H1 (cell line): ENCODE results near the gene AK2. TPM values are rescaled to one million over a fixed set of nuclear protein-coding genes. Genes with fewer than 3 reads are reported as not detected.

ENCODE experiments used
- CTCF ChIA-PET: fragments of 300-600 bp; sonication (Branson Sonifier 250); formaldehyde crosslinking; loops from one replicate; lab custom pipeline; 2021; ENCODE audit not compliant: partially characterized antibody; lab: Charles Lee
- POLR2A ChIA-PET: fragments of 300-600 bp; sonication (Branson Sonifier 250); formaldehyde crosslinking; loops from one replicate; lab custom pipeline; 2021; ENCODE audit warnings: inconsistent platforms; ENCODE audit not compliant: partially characterized antibody; lab: Charles Lee
- DNase-seq, 2 experiments: peaks; one replicate each; pipeline versions ENCODE4 v3.0.0 to v3.0.0-alpha.2; 2010 to 2022; ENCODE audit warnings: low spot score in 2 of 2, low read depth in 1 of 2, mixed read lengths in 1 of 2
- FAIRE-seq: peaks from 2 replicates; lab custom pipeline; 2011; peaks lifted over from hg19 to GRCh38; lab: Jason Lieb, UNC
- H2AFZ ChIP-seq: 2 replicates; pipeline ENCODE4 v1.8.1; 2012; ENCODE audit warnings: low read length, inconsistent platforms
- H2AK5ac ChIP-seq: 2 replicates; pipeline ENCODE4 v1.6.1; 2013; ENCODE audit warnings: low read depth, low read length
- H2BK120ac ChIP-seq: replicated peaks from 2 replicates; pipeline ENCODE3; 2013; ENCODE audit warnings: low read depth, low read length, inconsistent platforms
- H2BK12ac ChIP-seq: 2 replicates; pipeline ENCODE4 v1.6.1; 2013; ENCODE audit warnings: low read depth, low read length
- H2BK15ac ChIP-seq: 2 replicates; pipeline ENCODE4 v1.6.1; 2013; ENCODE audit warnings: low read length
- H2BK20ac ChIP-seq: 2 replicates; pipeline ENCODE4 v1.6.1; 2013; ENCODE audit warnings: low read length
- H2BK5ac ChIP-seq: 2 replicates; pipeline ENCODE4 v1.6.1; 2013; ENCODE audit warnings: low read depth, low read length
- H3K14ac ChIP-seq: 2 replicates; pipeline ENCODE4 v1.6.1; 2013; ENCODE audit warnings: inconsistent platforms; ENCODE audit not compliant: insufficient read length
- H3K18ac ChIP-seq: 2 replicates; pipeline ENCODE4 v1.6.1; 2013; ENCODE audit warnings: low read length; ENCODE audit errors: extremely low read depth
- H3K23ac ChIP-seq: 2 replicates; pipeline ENCODE4 v1.6.1; 2013; ENCODE audit warnings: inconsistent platforms; ENCODE audit not compliant: insufficient read length
- H3K23me2 ChIP-seq: 2 replicates; pipeline ENCODE4 v1.6.1; 2013; ENCODE audit warnings: low read depth, low read length
- H3K27ac ChIP-seq: 2 replicates; pipeline ENCODE4 v1.6.1; 2011; ENCODE audit warnings: low read depth, low read length, inconsistent platforms
- H3K27me3 ChIP-seq, 4 experiments: replicated peaks in 1 of 4; 1 replicate in 1 of 4; 2 replicates in 3 of 4; pipeline versions ENCODE4 v1.6.1 to v1.8.1; 2011 to 2013; ENCODE audit warnings: low read length in 3 of 4, mild to moderate bottlenecking in 3 of 4, inconsistent platforms in 2 of 4, mixed read lengths in 2 of 4, moderate library complexity in 1 of 4; ENCODE audit not compliant: control insufficient read depth in 3 of 4, insufficient read depth in 3 of 4; ENCODE audit errors: extremely low read depth in 1 of 4
- H3K36me3 ChIP-seq, 4 experiments: 2 replicates each; pipeline versions ENCODE4 v1.6.1 to v1.8.1; 2011 to 2013; ENCODE audit warnings: mild to moderate bottlenecking in 4 of 4, low read length in 3 of 4, moderate library complexity in 2 of 4, control low read depth in 1 of 4, inconsistent platforms in 1 of 4; ENCODE audit not compliant: insufficient read depth in 4 of 4, control insufficient read depth in 2 of 4
- H3K4ac ChIP-seq: replicated peaks from 2 replicates; pipeline ENCODE3; 2013; ENCODE audit warnings: low read length, low read depth, mixed read lengths, inconsistent platforms; ENCODE audit not compliant: insufficient read length
- H3K4me1 ChIP-seq, 4 experiments: replicated peaks in 1 of 4; 1 replicate in 1 of 4; 2 replicates in 3 of 4; pipeline versions ENCODE4 v1.6.1 to v1.8.1; 2011 to 2013; ENCODE audit warnings: low read length in 3 of 4, inconsistent platforms in 2 of 4, mixed read lengths in 1 of 4; ENCODE audit not compliant: insufficient read depth in 4 of 4, control insufficient read depth in 3 of 4
- H3K4me2 ChIP-seq, 2 experiments: 2 replicates each; pipeline versions ENCODE4 v1.6.1 to v1.8.1; 2011 to 2013; ENCODE audit warnings: low read depth in 2 of 2, low read length in 2 of 2, control low read depth in 1 of 2, inconsistent platforms in 1 of 2, mild to moderate bottlenecking in 1 of 2; ENCODE audit not compliant: insufficient read depth in 1 of 2
- H3K4me3 ChIP-seq, 4 experiments: fragments of 200-600, 300-600 bp in 1 of 4; sonication (generic), shearing (Covaris generic), sonication (Bioruptor Twin) in 1 of 4; 2 replicates each; pipeline versions ENCODE4 v1.5.1 to v1.8.1; 2011 to 2016; ENCODE audit warnings: low read length in 4 of 4, low read depth in 3 of 4, control low read depth in 2 of 4, inconsistent platforms in 2 of 4, mild to moderate bottlenecking in 2 of 4, mixed read lengths in 1 of 4, moderate library complexity in 1 of 4; ENCODE audit not compliant: insufficient read depth in 2 of 4; ENCODE audit errors: extremely low read depth in 1 of 4
- H3K56ac ChIP-seq: replicated peaks from 2 replicates; pipeline ENCODE3; 2013; ENCODE audit warnings: low read depth, mild to moderate bottlenecking, mixed read lengths, low read length, inconsistent platforms; ENCODE audit not compliant: insufficient read length
- H3K79me1 ChIP-seq: 2 replicates; pipeline ENCODE4 v1.6.1; 2013; ENCODE audit warnings: low read depth, low read length, control low read depth
- H3K79me2 ChIP-seq, 2 experiments: 2 replicates each; pipeline versions ENCODE4 v1.6.1 to v1.8.1; 2012 to 2013; ENCODE audit warnings: low read length in 2 of 2, mild to moderate bottlenecking in 2 of 2, inconsistent platforms in 1 of 2; ENCODE audit not compliant: insufficient read depth in 2 of 2, control insufficient read depth in 1 of 2
- H3K9ac ChIP-seq, 4 experiments: replicated peaks in 1 of 4; 1 replicate in 1 of 4; 2 replicates in 3 of 4; pipeline versions ENCODE4 v1.6.1 to v1.8.1; 2011 to 2013; ENCODE audit warnings: low read depth in 3 of 4, low read length in 3 of 4, control low read depth in 2 of 4, mild to moderate bottlenecking in 2 of 4, moderate library complexity in 2 of 4, inconsistent platforms in 1 of 4; ENCODE audit errors: extremely low read depth in 1 of 4
- H3K9me3 ChIP-seq, 2 experiments: 2 replicates each; pipeline versions ENCODE4 v1.6.1 to v1.8.1; 2012 to 2013; ENCODE audit warnings: mild to moderate bottlenecking in 2 of 2, moderate library complexity in 2 of 2, control low read depth in 1 of 2, inconsistent platforms in 1 of 2, low read depth in 1 of 2, low read length in 1 of 2, mixed read lengths in 1 of 2; ENCODE audit not compliant: insufficient read depth in 2 of 2
- H4K20me1 ChIP-seq, 2 experiments: replicated peaks in 1 of 2; 2 replicates each; pipeline versions ENCODE3 to v1.8.1; 2011 to 2013; ENCODE audit warnings: inconsistent platforms in 2 of 2, low read length in 2 of 2, mild to moderate bottlenecking in 1 of 2; ENCODE audit not compliant: insufficient read depth in 2 of 2, control insufficient read depth in 1 of 2
- H4K5ac ChIP-seq: 2 replicates; pipeline ENCODE4 v1.6.1; 2013; ENCODE audit warnings: low read length, low read depth, mixed read lengths, inconsistent platforms; ENCODE audit not compliant: insufficient read length
- H4K8ac ChIP-seq: 2 replicates; pipeline ENCODE4 v1.8.0; 2013; ENCODE audit warnings: mild to moderate bottlenecking, moderate library complexity, low read length, inconsistent platforms; ENCODE audit not compliant: insufficient read depth; ENCODE audit errors: extremely low read depth
- H4K91ac ChIP-seq: replicated peaks from 2 replicates; pipeline ENCODE3; 2013; ENCODE audit warnings: low read length, mixed read lengths, inconsistent platforms; ENCODE audit not compliant: insufficient read length
- HDAC2 ChIP-seq, 2 experiments: fragments of 300-600 bp in 1 of 2; sonication (generic) in 1 of 2; IDR thresholded peaks; 2 replicates each; pipeline ENCODE4 v1.6.1; 2011 to 2012; ENCODE audit warnings: low read depth in 2 of 2, low read length in 2 of 2, mild to moderate bottlenecking in 2 of 2, moderate library complexity in 2 of 2, borderline replicate concordance in 1 of 2, inconsistent platforms in 1 of 2
- TCF12 ChIP-seq: IDR thresholded peaks from 2 replicates; pipeline ENCODE4 v1.6.1; 2011; ENCODE audit warnings: low read depth, mild to moderate bottlenecking, low read length
- WGBS, 2 experiments: shearing (Covaris generic) in 1 of 2; methylation state at CpG; one replicate each; pipeline versions ENCODE4 v1.1.6 to v1.1.7; 2013 to 2015; ENCODE audit warnings: low lambda C conversion rate in 2 of 2, mixed read lengths in 2 of 2, inconsistent platforms in 1 of 2, low coverage in 1 of 2, missing lambda C conversion rate in 1 of 2; ENCODE audit not compliant: insufficient replicate concordance in 2 of 2, insufficient coverage in 1 of 2, insufficient read length in 1 of 2; ENCODE audit errors: extremely low coverage in 1 of 2, missing lambda C conversion rate in 1 of 2; 5-methylcytosine and 5-hydroxymethylcytosine counted together
- polyA plus RNA-seq, 7 experiments: library from polyadenylated mRNA; depleted of rRNA in 3 of 7; stranded (reverse) in 5 of 7; unstranded in 2 of 7; fragments of >200 nt in 5 of 7; fragments of 200-250 nt in 2 of 7; gene quantifications; 1 replicate in 5 of 7; 2 replicates in 1 of 7; 4 replicates in 1 of 7; pipeline versions ENCODE4 v1.2.1 to v1.2.3, GENCODE V29; 2011 to 2013; ENCODE audit warnings: missing spikeins in 2 of 7, mixed read lengths in 2 of 7
- total RNA-seq: library from RNA; stranded (reverse); fragmentation: NEBNext Ultra II Directional; extraction: Animal tissue kit (Norgen Biotek cat#: 25700); gene quantifications from 2 replicates; pipeline ENCODE4 v1.2.1, GENCODE V29; 2021

The AK2 gene
- total and polyA plus RNA-seq, 2 of the 8 experiments (the other 6 are each of a cell fraction or from before 2014, with no cell fraction given): 92.3 to 137 TPM

DNA sequence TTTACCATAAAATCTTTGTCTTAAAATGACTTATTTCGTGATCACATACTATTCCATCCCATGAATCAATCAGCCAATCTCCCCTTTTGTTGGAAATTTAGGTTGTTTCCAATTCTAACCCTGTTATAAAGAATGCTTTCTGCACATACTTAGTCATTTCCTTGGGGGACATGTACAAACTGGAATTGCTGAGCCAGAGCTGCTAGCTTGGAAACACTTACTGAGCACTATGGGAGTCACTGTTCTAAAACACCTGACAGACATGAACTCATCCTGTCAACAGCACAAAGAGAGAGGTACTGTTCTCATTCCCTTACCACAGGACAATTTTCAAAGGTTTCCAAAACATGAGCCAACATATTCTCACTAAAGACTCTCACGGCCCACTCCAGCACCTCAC, 32.1 kb downstream of the AK2 start:
- H3K27ac ChIP-seq: no peak overlapping the region
- H3K23me2 ChIP-seq: no peaks in the 10 kb centered on the region
- H2AK5ac ChIP-seq: no peak overlapping the region
- H3K4ac ChIP-seq: no peak overlapping the region
- H2BK5ac ChIP-seq: no peak overlapping the region
- H3K79me2 ChIP-seq: no peaks in the 10 kb centered on the region
- H4K20me1 ChIP-seq: peaks cover 0 to 7% of the 10 kb centered on the region in 2 experiments
- no peak overlapping the region for H2BK15ac ChIP-seq
- no peak overlapping the region for H3K18ac ChIP-seq
- TF ChIP-seq TCF12: no peak
- no peak for TF ChIP-seq HDAC2 (IDR thresholded peaks at IDR 0.05; ENCODE audit: borderline replicate concordance in 1 of 2, low read depth in 2 of 2, low read length in 2 of 2)
- H3K4me3 ChIP-seq: no peak overlapping the region
- no peak for FAIRE-seq
- DNase-seq: no peak
- no peak overlapping the region for H2AFZ ChIP-seq
- no peaks in the 10 kb centered on the region for H3K79me1 ChIP-seq
- 95% methylated on average over 2 of the region's 2 CpGs; no CpG with 5 or more reads in 1 of the 2 experiments for whole genome bisulfite sequencing, 2 experiments
- CTCF ChIA-PET: interaction anchor here (1.8 to 6.6 kb wide), 3 partner anchors 10 to 18 kb away, joined by 6 to 44 read pairs (median 17); no protein-coding TSS in a partner anchor
- no peaks in the 10 kb centered on the region for H3K9me3 ChIP-seq
- no peaks in the 10 kb centered on the region for H3K27me3 ChIP-seq
- no peak overlapping the region for H4K8ac ChIP-seq
- H3K14ac ChIP-seq: no peak overlapping the region
- H2BK20ac ChIP-seq: no peak overlapping the region
- H3K9ac ChIP-seq: no peak overlapping the region
- H3K4me1 ChIP-seq: peaks cover 0 to 10% (median 6%) of the 10 kb centered on the region in 4 experiments; a peak in 4 of 7 replicates
- no peak overlapping the region for H4K5ac ChIP-seq
- no peak overlapping the region for H4K91ac ChIP-seq
- POLR2A ChIA-PET: interaction anchor here (1.2 to 4.2 kb wide), 4 partner anchors 11 to 115 kb away, joined by 3 to 21 read pairs (median 9); partner anchors contain the start of gene RNF19B
- no peak overlapping the region for H3K23ac ChIP-seq
- no peak overlapping the region for H2BK12ac ChIP-seq
- no peak overlapping the region for H3K56ac ChIP-seq
- no peak overlapping the region for H3K4me2 ChIP-seq
- peaks cover 4 to 22% (median 13%) of the 10 kb centered on the region in 4 experiments; a peak in 6 of 8 replicates for H3K36me3 ChIP-seq
- no peak overlapping the region for H2BK120ac ChIP-seq
